Activated T-cell treated with anti-CD3 and anti-CD28 coated beads for 48 hours (primary cell): ENCODE results near the gene IGFBP5.

Experiments used
- DNase-seq: peaks from one replicate; pipeline ENCODE4 v3.0.0-alpha.2; 2020; ENCODE audit warnings: low read depth

IGFBP5 gene, protein sequence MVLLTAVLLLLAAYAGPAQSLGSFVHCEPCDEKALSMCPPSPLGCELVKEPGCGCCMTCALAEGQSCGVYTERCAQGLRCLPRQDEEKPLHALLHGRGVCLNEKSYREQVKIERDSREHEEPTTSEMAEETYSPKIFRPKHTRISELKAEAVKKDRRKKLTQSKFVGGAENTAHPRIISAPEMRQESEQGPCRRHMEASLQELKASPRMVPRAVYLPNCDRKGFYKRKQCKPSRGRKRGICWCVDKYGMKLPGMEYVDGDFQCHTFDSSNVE

DNA sequence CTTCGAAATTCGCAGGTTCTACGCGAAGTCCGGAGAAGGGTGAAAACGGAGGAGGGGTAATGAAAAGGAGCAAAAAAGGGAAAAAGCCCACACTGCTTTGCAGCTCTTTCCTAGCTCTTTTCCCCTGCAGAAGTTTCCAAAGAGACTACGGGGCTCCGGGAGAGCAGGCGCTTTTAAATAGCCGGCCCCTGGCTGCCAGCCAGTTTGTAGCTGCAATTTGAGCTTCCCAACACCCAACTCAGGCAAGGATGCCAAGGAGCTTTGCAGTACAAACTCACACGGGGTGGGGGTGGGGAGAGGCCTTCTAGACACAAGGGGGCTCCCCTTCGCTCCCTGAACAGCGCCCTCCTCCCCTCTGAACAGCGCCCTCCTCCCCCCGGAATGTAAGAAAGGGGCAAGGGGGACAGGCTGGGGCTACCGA is at the start of gene IGFBP5:
TSS of gene IGFBP5 (minus strand) at position 149 of the 421 bp plus-strand sequence. CDS start 774 bp downstream, outside the sequence.
- no peak for DNase-seq

- DNase-seq: no peak
Measured at GRCh38 chr2:216743781-216744180, 48.4 kb upstream of the IGFBP5 start.

DNA sequence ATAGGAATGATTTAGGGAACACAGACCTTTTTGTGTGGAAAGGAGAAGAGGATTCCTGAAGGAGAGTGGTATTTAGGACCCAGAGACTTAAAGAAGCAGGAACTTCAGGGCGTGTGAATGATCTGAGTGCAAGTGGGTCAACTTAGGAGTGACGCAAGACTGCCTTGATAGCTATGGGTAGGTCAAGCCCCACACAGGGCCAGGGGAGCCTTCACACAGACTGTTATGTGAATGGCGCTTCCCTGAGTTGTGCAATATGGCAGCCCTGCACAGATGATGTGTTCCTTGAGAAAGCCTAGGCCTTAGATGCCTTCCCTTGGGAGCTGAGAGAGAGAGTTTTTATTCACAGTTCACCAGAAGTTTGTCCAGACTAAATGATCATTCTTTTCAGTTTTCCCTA is 47.1 kb upstream of the IGFBP5 start:
- no peak for DNase-seq

DNA sequence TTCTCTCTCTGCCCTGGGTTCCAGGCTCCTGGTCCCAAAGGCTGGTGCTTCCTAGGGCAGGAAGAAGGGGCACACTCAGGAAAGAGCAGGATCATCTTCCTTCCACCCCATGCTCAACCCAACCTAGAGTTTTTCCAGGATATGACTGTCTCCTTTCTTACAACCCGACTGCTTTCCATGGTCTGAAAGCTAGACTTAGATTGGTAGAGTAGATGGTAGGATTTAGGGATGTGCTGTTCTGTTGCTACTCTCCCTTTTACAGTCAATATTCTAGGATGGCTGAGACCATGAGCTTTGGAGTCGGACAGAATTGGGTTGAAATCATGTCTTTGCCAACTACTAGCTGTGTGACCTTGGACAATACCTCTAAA is 45.9 kb upstream of the IGFBP5 start:
- DNase-seq: no peak

GRCh38 chr2:216740557-216741222 is 45.3 kb upstream of the IGFBP5 start:
- no peak for DNase-seq

DNA sequence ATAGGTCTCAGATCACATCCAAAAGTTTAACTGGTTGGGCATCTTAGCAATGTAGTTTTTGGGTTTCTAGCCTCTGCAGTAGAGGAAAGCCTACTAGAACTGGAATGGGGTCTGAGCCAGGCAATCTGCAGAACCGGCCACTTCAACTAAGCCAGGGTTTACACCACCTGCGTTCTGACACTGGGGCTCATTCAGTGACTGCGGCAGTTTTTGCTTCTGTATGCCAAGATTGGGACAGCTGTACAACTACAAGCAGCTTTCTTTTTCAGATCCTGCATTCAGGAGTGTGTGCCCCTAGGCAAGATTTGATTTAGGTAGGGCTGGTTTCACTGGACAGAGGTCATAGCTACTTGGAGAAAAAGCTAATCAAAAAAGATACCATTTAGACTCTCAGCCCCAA is 43.7 kb upstream of the IGFBP5 start:
- DNase-seq: no peak

GRCh38 chr2:216737676-216738075 is 42.3 kb upstream of the IGFBP5 start:
- no peak for DNase-seq

DNA sequence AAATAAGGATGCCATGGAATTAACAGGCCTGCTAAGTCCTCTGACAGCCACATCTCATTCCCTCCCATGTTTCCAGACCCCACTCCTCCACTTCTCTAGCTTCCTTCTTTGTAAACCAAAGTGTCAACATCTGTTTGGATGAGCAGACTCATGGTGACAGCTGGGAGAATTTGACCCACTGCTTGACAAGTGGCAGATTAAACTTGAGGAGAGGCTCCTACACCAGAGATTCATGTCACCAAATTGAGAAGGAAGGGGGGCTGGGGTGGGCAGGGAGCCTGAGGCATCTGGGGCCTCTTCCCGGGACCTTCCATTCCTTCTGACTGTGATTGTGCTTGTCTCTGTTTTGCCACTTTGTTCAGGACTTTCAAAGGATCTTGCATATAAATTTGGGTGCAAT is 41.0 kb upstream of the IGFBP5 start:
- no peak for DNase-seq

GRCh38 chr2:216735668-216736067 is 40.3 kb upstream of the IGFBP5 start:
- no peak for DNase-seq

GRCh38 chr2:216735086-216735485 is 39.7 kb upstream of the IGFBP5 start:
- no peak for DNase-seq

- DNase-seq: no peak
Measured at GRCh38 chr2:216733046-216733445, 37.7 kb upstream of the IGFBP5 start.

DNA sequence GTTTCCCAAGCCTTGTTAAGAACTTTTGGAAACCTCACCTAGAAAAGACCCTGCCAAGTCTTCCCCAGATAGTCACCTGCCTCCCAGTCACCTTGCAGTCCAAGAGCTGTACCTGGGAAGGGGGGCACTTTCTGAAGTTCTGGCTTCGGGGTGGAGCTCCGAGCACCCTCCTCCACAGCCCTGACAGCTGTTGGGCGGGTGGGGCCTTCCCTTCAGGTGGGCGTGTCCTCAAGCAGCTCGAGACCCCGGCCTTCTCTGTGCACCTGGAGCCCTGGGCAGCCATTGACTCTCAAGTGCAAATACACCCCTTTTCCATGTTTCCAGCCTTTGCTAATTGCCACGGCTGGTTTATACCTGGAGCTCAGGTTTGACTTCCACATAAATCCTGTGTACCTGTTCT is 37.0 kb upstream of the IGFBP5 start:
- no peak for DNase-seq

DNA sequence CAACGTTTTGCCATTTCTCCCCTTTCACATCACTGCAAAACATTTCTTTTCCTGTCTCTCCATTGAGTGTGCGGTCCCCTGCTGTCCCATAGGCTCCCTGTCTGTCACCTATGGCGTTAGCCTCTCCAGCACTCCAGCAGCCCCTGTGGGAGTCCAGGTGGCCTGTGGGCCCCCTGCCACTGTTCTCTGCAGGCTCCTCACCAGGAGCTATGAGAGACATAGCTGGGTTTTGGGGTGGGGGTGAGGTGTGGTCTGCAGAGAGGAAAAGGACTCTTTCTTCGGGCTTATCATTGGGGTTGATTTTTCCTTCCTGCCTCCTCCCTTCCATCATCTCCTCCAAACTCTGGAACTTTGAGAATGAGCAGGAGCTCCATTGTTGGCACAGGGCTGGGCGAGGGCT is 36.1 kb upstream of the IGFBP5 start:
- no peak for DNase-seq

- no peak for DNase-seq
Measured at GRCh38 chr2:216730871-216731270, 35.5 kb upstream of the IGFBP5 start.

DNA sequence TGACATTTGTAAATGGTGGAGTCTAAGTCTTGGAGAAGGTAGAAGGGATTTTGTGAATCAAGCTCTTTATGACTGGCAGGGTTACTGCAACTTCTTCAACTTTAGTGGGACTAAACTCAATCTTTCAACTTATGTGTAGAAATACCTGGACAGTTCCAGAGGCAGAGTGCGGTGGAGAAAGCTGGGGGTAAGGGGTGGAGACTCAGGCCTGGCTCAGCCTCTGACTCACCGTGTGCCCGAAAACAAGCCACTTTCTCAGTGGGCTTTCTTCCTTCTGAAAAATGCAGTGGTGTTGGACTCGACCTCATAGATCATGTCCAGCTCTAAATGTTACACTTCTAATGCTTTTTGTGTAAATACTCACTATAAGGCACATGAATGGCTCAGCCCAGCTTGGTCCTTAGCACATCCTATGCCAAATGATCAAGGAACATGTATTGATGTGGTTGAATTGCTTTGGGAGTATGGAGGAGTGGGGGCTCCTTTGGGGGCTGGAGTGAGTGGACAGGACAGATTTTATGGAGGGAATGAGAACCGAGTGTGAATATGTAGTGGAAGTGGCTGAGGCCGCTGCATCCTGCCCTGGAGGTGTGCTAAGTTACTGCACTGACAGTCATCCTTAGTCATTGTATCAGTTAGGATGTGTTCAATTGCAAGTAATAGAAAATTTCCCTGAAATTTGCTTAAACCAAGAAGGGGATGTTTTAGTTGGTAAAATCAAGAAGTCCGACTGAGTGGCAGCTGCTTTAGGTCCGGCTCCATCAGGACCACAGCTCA is 32.2 kb upstream of the IGFBP5 start:
- DNase-seq: no peak

DNA sequence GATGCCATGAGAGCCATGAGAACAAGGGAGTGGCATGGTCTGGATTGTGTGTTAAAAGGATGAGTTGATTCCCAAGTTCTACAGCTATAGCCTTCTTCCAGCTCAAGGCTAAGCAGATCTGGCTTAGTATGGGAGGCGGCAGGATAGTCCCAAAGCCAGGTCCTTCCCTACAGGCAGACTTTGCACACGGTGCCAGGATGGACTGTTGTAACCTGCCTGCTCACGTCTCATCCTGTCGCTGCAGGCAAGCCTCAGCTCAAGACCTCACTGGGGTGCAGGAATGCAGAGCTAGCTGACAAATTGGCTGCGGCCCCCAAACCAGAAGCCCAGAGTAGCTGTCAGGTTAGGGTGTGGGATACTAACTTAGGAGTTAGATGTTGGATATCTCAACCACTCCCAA is 28.8 kb upstream of the IGFBP5 start:
- DNase-seq: no peak

GRCh38 chr2:216721141-216721540 is 25.8 kb upstream of the IGFBP5 start:
- DNase-seq: no peak

- DNase-seq: no peak
Measured at GRCh38 chr2:216720722-216721121, 25.4 kb upstream of the IGFBP5 start.

DNA sequence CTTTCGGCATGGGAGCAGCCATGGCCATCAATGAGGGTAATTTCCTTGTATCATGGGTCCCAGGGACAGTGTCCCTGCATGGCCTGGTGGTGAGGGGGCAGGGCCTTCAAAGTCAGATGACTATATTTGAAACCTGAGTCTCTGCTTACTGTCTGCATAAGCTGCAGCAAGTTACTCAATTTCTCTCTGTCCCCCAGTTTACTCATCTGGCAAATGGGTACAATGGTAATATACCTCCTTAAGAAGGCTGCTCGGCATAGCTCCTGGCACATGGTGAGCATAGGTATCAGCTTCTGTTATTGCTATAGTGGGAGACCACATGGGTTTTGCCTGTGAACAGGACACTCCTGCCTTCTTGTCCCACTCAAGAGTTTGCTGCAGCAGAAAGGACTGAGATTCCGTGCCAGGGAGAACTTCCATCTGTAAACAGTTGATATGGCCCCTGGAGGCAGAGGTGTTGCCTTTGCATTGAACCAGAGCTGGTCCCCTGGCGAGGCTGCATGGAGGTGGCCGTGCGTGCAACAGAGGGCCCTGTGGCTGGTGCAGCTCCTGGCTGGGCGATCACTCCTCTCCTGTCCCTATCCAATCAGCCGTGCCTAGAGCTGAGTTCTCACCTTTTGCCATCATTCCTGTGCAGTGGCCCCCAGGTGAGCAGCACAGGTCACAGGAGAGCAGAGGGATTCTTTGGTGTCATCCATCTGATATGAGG is 22.7 kb upstream of the IGFBP5 start:
- DNase-seq: no peak

GRCh38 chr2:216717491-216717901 is 22.1 kb upstream of the IGFBP5 start:
- DNase-seq: no peak

- DNase-seq: no peak
Measured at GRCh38 chr2:216716109-216716508, 20.8 kb upstream of the IGFBP5 start.

GRCh38 chr2:216715402-216715974 is 20.1 kb upstream of the IGFBP5 start:
- DNase-seq: no peak
